PC-9 (cell line): ENCODE results near the gene USP46.

Experiments
- CTCF ChIP-seq: fragments of 200-600 bp; sonication (generic); conservative IDR thresholded peaks from 2 replicates; pipeline ENCODE4 v1.6.1; 2017; ENCODE audit warnings: mixed run types, antibody characterized with exemption, mild to moderate bottlenecking, moderate library complexity
- EZH2 ChIP-seq: fragments of 200-600 bp; sonication (generic); IDR thresholded peaks from 2 replicates; pipeline ENCODE4 v1.8.0; 2017; ENCODE audit warnings: antibody characterized with exemption, low read depth

DNA sequence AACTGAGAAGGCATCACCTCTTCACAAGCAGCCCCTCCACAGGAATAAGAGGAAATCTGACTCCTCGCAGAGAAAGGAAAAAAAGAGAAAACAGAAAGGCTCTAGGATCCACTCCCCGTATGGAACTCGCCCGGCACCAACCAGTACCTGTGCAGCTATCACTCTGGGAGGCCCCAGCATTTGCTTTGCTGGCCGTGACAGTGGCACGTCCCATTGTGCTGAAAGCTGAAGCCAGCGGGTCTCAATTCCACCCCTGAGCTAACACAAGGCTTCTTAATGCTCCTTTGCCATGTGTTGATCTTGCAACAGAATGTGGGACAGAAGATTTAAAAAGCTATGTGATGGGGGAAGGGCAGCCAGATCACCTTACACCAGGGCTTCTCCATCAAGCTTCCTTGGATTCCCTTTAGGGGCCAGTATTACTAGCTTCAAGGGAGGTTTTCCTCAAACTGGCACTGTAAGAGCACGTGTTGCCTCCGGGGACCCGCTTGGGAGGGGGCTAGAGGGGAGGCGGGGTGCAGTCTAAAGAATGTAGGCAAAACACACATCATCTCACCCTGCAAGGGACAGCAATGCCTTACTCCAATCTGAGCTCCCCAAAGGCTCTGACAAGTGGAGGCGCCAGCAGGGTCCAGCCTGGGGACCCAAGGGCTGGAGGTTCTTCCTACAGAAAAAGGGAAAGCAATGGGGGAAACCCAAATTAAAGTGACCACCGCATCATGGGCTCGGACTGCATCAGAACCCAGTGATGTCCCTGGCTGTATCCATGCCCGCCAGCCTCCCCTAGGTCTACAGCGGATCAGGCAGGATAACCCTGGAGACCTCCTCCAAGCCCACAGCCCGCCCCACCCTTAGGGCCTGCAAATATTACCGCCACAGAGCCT lies 1.2 kb downstream of the USP46 start:
- TF ChIP-seq CTCF, result no peak
- TF ChIP-seq EZH2, result no peak
